ENCODE results near the gene IGSF6. TPM values are rescaled to one million over a fixed set of nuclear protein-coding genes. Genes with fewer than 3 reads are reported as not detected.
"Not testable (repeated sequence)": the region's sequence is repeated elsewhere in the genome, so short reads cannot be mapped to it uniquely, and the experiment has no call there.

The IGSF6 gene
- total RNA-seq (4.0 TPM), polyA plus RNA-seq (1.4 TPM)

- H3K27ac ChIP-seq (ENCODE audit: low read depth), result no peak within 1 kb of the TSS
- no peak for DNase-seq (ENCODE audit: extremely low spot score)
- no peaks in the 10 kb centered on the region for H3K36me3 ChIP-seq (ENCODE audit: insufficient read depth)
- 94% methylated on average over 6 of the region's 6 CpGs for WGBS
- no peaks in the 10 kb centered on the region for H3K4me1 ChIP-seq (ENCODE audit: insufficient read depth)
- no peak within 1 kb of the TSS for H3K4me3 ChIP-seq (ENCODE audit: low read depth, low read length)
These were observed at the start of gene IGSF6 for GRCh38 chr16:21652453-21652852. TSS of gene IGSF6 (minus strand) at chr16:21652608. CDS start at chr16:21652598, 10 bp downstream.

- Histone ChIP-seq H3K4me1 (ENCODE audit: insufficient read depth) (no peaks in the 10 kb centered on the region), H3K27ac (ENCODE audit: low read depth) (no peak overlapping the region), H3K36me3 (ENCODE audit: insufficient read depth) (no peaks in the 10 kb centered on the region), H3K4me3 (ENCODE audit: low read depth, low read length) (no peak overlapping the region)
- no peak for DNase-seq (ENCODE audit: extremely low spot score)
- WGBS, result 44% methylated on average over 2 of the region's 2 CpGs
These were observed 48.9 kb upstream of the IGSF6 start for GRCh38 chr16:21701271-21701670.

DNA sequence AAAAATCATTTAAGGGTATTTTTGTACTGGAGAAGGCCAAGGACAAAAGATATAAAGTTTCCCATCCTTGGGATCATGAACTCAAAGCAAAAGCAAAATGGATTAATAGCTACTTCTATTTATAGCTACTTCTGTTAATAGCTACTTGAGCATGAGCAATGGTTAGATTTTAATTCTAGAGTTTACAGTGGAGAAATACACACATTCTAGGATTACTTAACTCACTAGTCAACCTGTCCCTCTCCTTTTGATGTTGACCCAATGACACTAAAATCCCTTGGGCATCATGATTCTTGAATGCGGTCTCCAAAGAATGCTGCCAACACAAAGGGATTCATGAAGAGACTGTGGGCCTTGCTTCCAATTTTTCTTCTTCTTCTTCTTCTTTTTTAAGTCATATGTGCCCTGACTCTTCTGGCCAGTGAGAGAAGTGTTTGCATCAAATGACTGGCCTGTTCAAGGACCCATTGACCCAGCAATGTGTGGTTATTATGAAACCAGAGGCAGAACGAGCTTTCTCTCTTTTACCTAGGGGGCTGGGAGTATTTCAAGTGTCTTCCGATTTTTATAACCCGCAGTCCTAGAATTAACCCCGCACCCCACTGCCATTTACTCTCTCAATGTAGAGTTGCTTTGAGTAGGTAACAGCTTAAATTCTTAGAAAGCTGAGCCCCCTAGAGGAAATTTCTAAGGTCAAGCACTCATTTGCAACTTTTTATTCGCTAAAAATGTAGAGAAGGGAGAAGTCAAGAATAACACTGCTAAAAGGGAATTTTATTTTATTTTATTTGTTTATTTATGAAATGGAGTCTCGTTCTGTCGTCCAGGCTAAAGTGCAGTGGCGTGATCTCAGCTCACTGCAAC, 46.0 kb upstream of the IGSF6 start:
- Histone ChIP-seq H3K4me3 (ENCODE audit: low read depth, low read length) (no peak overlapping the region), H3K36me3 (ENCODE audit: insufficient read depth) (no peaks in the 10 kb centered on the region), H3K27ac (ENCODE audit: low read depth) (no peak overlapping the region), H3K4me1 (ENCODE audit: insufficient read depth) (no peaks in the 10 kb centered on the region)
- no peak for DNase-seq (ENCODE audit: extremely low spot score)
- WGBS, result 72% methylated on average over 9 of the region's 9 CpGs

GRCh38 chr16:21697032-21697431, 44.6 kb upstream of the IGSF6 start:
- Histone ChIP-seq H3K4me3 (ENCODE audit: low read depth, low read length) (no peak overlapping the region), H3K4me1 (ENCODE audit: insufficient read depth) (no peaks in the 10 kb centered on the region), H3K27ac (ENCODE audit: low read depth) (no peak overlapping the region), H3K36me3 (ENCODE audit: insufficient read depth) (no peaks in the 10 kb centered on the region)
- no peak for DNase-seq (ENCODE audit: extremely low spot score)
- 88% methylated on average over 5 of the region's 5 CpGs for WGBS

DNA sequence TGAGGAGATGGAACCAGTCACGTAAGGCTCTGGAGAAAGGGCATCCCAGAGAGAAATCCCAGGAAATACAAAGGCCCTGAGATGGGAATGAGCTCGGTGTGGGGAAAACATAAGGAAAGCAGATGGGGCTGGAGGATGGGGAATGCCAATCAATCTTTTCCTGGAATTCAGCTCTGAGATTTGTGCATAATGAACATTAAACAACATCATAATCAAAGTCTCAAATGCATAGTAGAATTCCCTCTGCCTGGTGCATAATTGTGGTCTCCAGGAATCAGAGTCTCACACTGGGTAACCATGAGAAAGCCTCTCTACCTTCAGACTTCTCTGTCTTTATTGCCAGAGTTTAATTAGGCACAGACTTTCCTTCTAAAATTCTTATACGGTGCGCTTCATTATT, 42.2 kb upstream of the IGSF6 start:
- H3K4me1 ChIP-seq (ENCODE audit: insufficient read depth), result no peaks in the 10 kb centered on the region
- DNase-seq (ENCODE audit: extremely low spot score), result no peak
- WGBS, result 85% methylated on average over 4 of the region's 4 CpGs
- no peak overlapping the region for H3K27ac ChIP-seq (ENCODE audit: low read depth)
- no peaks in the 10 kb centered on the region for H3K36me3 ChIP-seq (ENCODE audit: insufficient read depth)
- H3K4me3 ChIP-seq (ENCODE audit: low read depth, low read length), result no peak overlapping the region

DNA sequence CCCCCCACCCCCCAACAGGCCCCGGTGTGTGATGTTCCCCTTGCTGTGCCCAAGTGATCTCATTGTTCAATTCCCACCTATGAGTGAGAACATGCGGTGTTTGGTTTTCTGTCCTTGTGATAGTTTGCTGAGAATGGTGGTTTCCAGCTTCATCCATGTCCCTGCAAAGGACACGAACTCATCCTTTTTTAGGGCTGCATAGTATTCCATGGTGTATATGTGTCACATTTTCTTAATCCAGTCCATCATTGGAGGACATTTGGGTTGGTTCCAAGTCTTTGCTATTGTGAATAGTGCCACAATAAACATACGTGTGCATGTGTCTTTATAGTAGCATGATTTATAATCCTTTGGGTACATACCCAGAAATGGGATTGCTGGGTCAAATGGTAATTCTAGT, 38.6 kb upstream of the IGSF6 start:
- not testable (repeated sequence) for H3K27ac ChIP-seq (ENCODE audit: low read depth); DNase-seq (ENCODE audit: extremely low spot score); H3K36me3 ChIP-seq (ENCODE audit: insufficient read depth); H3K4me1 ChIP-seq (ENCODE audit: insufficient read depth); H3K4me3 ChIP-seq (ENCODE audit: low read depth, low read length)
- 83% methylated on average over 4 of the region's 4 CpGs for WGBS

DNA sequence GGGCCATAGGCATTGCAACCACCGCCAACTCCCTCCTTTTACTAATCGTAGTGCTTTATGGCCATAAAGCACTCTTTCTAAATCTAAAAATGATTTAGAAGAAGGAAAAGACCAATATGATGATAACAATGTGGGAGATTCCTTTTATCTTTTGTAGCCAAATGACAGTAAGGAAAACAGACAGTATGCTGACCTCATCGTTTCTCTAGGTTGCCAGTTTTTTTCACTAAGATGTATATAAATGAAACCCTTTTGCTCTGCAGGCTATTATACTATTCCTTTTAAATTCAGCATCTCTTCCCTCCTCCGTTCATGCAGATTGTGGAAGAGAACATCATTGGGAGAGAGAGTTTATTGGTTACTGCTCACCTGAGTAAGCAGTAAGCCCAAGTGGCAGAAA, 36.7 kb upstream of the IGSF6 start:
- Histone ChIP-seq H3K36me3 (ENCODE audit: insufficient read depth) (no peaks in the 10 kb centered on the region), H3K27ac (ENCODE audit: low read depth) (no peak overlapping the region), H3K4me1 (ENCODE audit: insufficient read depth) (no peaks in the 10 kb centered on the region), H3K4me3 (ENCODE audit: low read depth, low read length) (no peak overlapping the region)
- no peak for DNase-seq (ENCODE audit: extremely low spot score)
- WGBS, result 66% methylated on average over 4 of the region's 4 CpGs

DNA sequence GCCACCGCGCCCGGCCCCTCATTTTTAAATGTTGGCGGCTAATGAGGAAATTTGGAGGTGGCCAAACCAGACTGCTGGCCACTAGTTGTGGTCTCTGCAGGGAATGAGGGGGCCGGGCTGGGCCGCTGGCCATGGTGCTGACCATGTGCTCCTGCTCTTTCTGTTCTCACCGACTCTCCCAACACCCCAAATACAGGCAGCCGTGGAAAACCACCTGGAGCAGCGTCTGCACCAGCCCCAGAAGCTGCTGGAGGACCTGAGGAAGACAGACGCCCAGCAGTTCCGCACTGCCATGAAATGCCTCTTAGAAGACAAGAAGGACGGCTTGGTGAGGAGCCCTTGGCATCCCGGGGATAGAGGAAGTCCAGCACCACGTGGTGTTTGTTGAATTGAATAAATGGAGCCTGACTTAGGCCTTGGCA, 32.6 kb upstream of the IGSF6 start:
- Histone ChIP-seq H3K4me3 (ENCODE audit: low read depth, low read length) (no peak overlapping the region), H3K4me1 (ENCODE audit: insufficient read depth) (no peaks in the 10 kb centered on the region), H3K27ac (ENCODE audit: low read depth) (no peak overlapping the region), H3K36me3 (ENCODE audit: insufficient read depth) (no peaks in the 10 kb centered on the region)
- 42% methylated on average over 14 of the region's 14 CpGs for WGBS
- no peak for DNase-seq (ENCODE audit: extremely low spot score)

GRCh38 chr16:21684199-21684598, 31.8 kb upstream of the IGSF6 start:
- 26% methylated on average over 6 of the region's 6 CpGs for WGBS
- Histone ChIP-seq H3K4me3 (ENCODE audit: low read depth, low read length) (no peak overlapping the region), H3K27ac (ENCODE audit: low read depth) (no peak overlapping the region), H3K4me1 (ENCODE audit: insufficient read depth) (no peaks in the 10 kb centered on the region), H3K36me3 (ENCODE audit: insufficient read depth) (no peaks in the 10 kb centered on the region)
- no peak for DNase-seq (ENCODE audit: extremely low spot score)

DNA sequence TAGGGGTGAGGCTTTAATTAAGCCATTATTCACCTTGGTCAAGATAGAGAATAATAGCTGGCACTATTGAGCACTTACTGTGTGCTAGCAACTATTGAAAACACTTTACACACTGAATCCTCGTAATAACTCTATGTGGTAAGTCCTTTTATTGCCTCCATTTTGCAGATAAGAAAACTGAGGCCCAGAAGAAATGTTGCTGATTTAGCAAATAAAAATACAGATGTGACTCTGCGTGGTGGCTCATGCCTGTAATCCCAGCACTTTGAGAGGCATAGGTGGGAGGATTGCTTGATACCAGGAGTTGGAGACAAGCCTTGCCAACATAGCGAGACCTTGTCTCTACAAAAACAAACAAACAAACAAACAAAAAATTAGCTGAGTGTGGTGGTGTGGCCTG, 30.8 kb upstream of the IGSF6 start:
- Histone ChIP-seq H3K4me1 (ENCODE audit: insufficient read depth) (no peaks in the 10 kb centered on the region), H3K4me3 (ENCODE audit: low read depth, low read length) (no peak overlapping the region), H3K36me3 (ENCODE audit: insufficient read depth) (no peaks in the 10 kb centered on the region), H3K27ac (ENCODE audit: low read depth) (no peak overlapping the region)
- WGBS, result 81% methylated on average over 3 of the region's 3 CpGs
- no peak for DNase-seq (ENCODE audit: extremely low spot score)

GRCh38 chr16:21680714-21681113, 28.3 kb upstream of the IGSF6 start:
- H3K27ac ChIP-seq (ENCODE audit: low read depth), result not testable (repeated sequence)

GRCh38 chr16:21674456-21674855, 22.0 kb upstream of the IGSF6 start:
- H3K4me3 ChIP-seq (ENCODE audit: low read depth, low read length); H3K4me1 ChIP-seq (ENCODE audit: insufficient read depth); H3K27ac ChIP-seq (ENCODE audit: low read depth); H3K36me3 ChIP-seq (ENCODE audit: insufficient read depth); DNase-seq (ENCODE audit: extremely low spot score): not testable (repeated sequence)
- WGBS, result 85% methylated on average over 4 of the region's 4 CpGs

More at GRCh38 chr16:21680714-21681113, 28.3 kb upstream of the IGSF6 start:
- H3K4me1 ChIP-seq (ENCODE audit: insufficient read depth); H3K4me3 ChIP-seq (ENCODE audit: low read depth, low read length); DNase-seq (ENCODE audit: extremely low spot score); H3K36me3 ChIP-seq (ENCODE audit: insufficient read depth): not testable (repeated sequence)
- 89% methylated on average over 5 of the region's 5 CpGs for WGBS

- DNase-seq (ENCODE audit: extremely low spot score), result no peak
- Histone ChIP-seq H3K4me3 (ENCODE audit: low read depth, low read length) (no peak overlapping the region), H3K4me1 (ENCODE audit: insufficient read depth) (no peaks in the 10 kb centered on the region), H3K36me3 (ENCODE audit: insufficient read depth) (no peaks in the 10 kb centered on the region), H3K27ac (ENCODE audit: low read depth) (no peak overlapping the region)
- 64% methylated on average over 3 of the region's 3 CpGs for WGBS
These were observed 21.1 kb upstream of the IGSF6 start for GRCh38 chr16:21673469-21673868.

GRCh38 chr16:21667575-21667974, 15.2 kb upstream of the IGSF6 start:
- Histone ChIP-seq H3K27ac (ENCODE audit: low read depth) (no peak overlapping the region), H3K4me1 (ENCODE audit: insufficient read depth) (peaks cover 2% of the 10 kb centered on the region), H3K36me3 (ENCODE audit: insufficient read depth) (no peaks in the 10 kb centered on the region), H3K4me3 (ENCODE audit: low read depth, low read length) (no peak overlapping the region)
- no peak for DNase-seq (ENCODE audit: extremely low spot score)
- WGBS, result 87% methylated on average over 3 of the region's 3 CpGs
